ENCODE data around the gene UCN3.
A peak's percentile ranks its signal among the peaks of the same experiment; 100 is the strongest.
"Not testable (repeated sequence)": the region's sequence is repeated elsewhere in the genome, so short reads cannot be mapped to it uniquely, and the experiment has no call there.

Gene UCN3

GRCh38 chr10:5406918-5407317 lies 42.2 kb downstream of the UCN3 start:
- DNase-seq (ENCODE audit: low read depth in 2 of 2), result no peak

- not testable (repeated sequence) for DNase-seq (ENCODE audit: low read depth in 2 of 2)
Observed at GRCh38 chr10:5410787-5411186, 46.0 kb downstream of the UCN3 start.

GRCh38 chr10:5411941-5412276 lies 47.1 kb downstream of the UCN3 start:
- no peak for DNase-seq (ENCODE audit: low read depth in 2 of 2)

GRCh38 chr10:5412277-5412941 lies 47.6 kb downstream of the UCN3 start, which contains the start of gene NET1:
TSS of gene NET1 (plus strand) at chr10:5412557. CDS start at chr10:5412693, 136 bp downstream.
- peak; percentile 58 to 62 for DNase-seq (ENCODE audit: low read depth in 2 of 2)

GRCh38 chr10:5413012-5413938 lies 48.5 kb downstream of the UCN3 start:
- DNase-seq (ENCODE audit: low read depth in 2 of 2), result no peak

GRCh38 chr10:5416981-5417380 lies 52.2 kb downstream of the UCN3 start:
- no peak for DNase-seq (ENCODE audit: low read depth in 2 of 2)

GRCh38 chr10:5418584-5418983 lies 53.8 kb downstream of the UCN3 start:
- no peak for DNase-seq (ENCODE audit: low read depth in 2 of 2)

GRCh38 chr10:5419466-5420094 lies 54.8 kb downstream of the UCN3 start:
- no peak for DNase-seq (ENCODE audit: low read depth in 2 of 2)

- DNase-seq (ENCODE audit: low read depth in 2 of 2), result no peak
Observed at GRCh38 chr10:5423771-5424170, 59.0 kb downstream of the UCN3 start.

All from stimulated activated CD8-positive, alpha-beta memory T cell treated with anti-CD3 and anti-CD28 coated beads, Interleukin-2, amount 100 ng/mL, for 48 hours (primary cell).